ENCODE data around the gene VCL. TPM values are rescaled to one million over a fixed set of nuclear protein-coding genes. Genes with fewer than 3 reads are reported as not detected.

VCL gene
- total RNA-seq, result 100 to 1,000 TPM; 346 to 348 TPM

- Histone ChIP-seq H3K4me1 (ENCODE audit: control insufficient read depth in 1 of 2, low read depth in 2 of 2) (peaks cover 8 to 38% of the 10 kb centered on the region in 2 donors), H3K27me3 (replicated peaks; ENCODE audit: insufficient read depth) (no peaks in the 10 kb centered on the region), H3K36me3 (no peaks in the 10 kb centered on the region), H3K4me3 (peak within 1 kb of the TSS; percentile 93), H3K9me3 (no peaks in the 10 kb centered on the region), H3K27ac (peak within 1 kb of the TSS; percentile 95 to 97)
- DNase-seq (ENCODE audit: low spot score) (peak; percentile 91), ATAC-seq (ENCODE audit: insufficient number of reproducible peaks, low FRiP score, low read depth) (peak; percentile 80)
- TF ChIP-seq CTCF (IDR thresholded peaks at IDR 0.05), result no peak
These were observed at the start of gene VCL for GRCh38 chr10:73997787-73998622. TSS of gene VCL (plus strand) at chr10:73998116. CDS start at chr10:73998208, 92 bp downstream.

GRCh38 chr10:73948947-73949633 lies 48.8 kb upstream of the VCL start:
- no peak overlapping the region for H3K27ac ChIP-seq
- no peak for DNase-seq (ENCODE audit: low spot score)
- peaks cover 3 to 10% of the 10 kb centered on the region in 2 donors for H3K4me1 ChIP-seq (ENCODE audit: control insufficient read depth in 1 of 2, low read depth in 2 of 2)
- H3K9me3 ChIP-seq, result no peaks in the 10 kb centered on the region
- no peak for TF ChIP-seq CTCF (IDR thresholded peaks at IDR 0.05)
- H3K27me3 ChIP-seq (replicated peaks; ENCODE audit: insufficient read depth), result no peaks in the 10 kb centered on the region
- no peak for ATAC-seq (ENCODE audit: insufficient number of reproducible peaks, low FRiP score, low read depth)
- no peaks in the 10 kb centered on the region for H3K36me3 ChIP-seq
- H3K4me3 ChIP-seq, result no peak overlapping the region

- H3K36me3 ChIP-seq, result no peaks in the 10 kb centered on the region
- H3K4me1 ChIP-seq (ENCODE audit: control insufficient read depth in 1 of 2, low read depth in 2 of 2), result peaks cover 3 to 10% of the 10 kb centered on the region in 2 donors
- no peak overlapping the region for H3K27ac ChIP-seq
- no peak for TF ChIP-seq CTCF (IDR thresholded peaks at IDR 0.05)
- no peaks in the 10 kb centered on the region for H3K9me3 ChIP-seq
- no peak for ATAC-seq (ENCODE audit: insufficient number of reproducible peaks, low FRiP score, low read depth)
- no peak for DNase-seq (ENCODE audit: low spot score)
- no peaks in the 10 kb centered on the region for H3K27me3 ChIP-seq (replicated peaks; ENCODE audit: insufficient read depth)
- H3K4me3 ChIP-seq, result no peak overlapping the region
These were observed 47.6 kb upstream of the VCL start for GRCh38 chr10:73950155-73950948.

- no peak for DNase-seq (ENCODE audit: low spot score)
- Histone ChIP-seq H3K36me3 (no peaks in the 10 kb centered on the region), H3K27ac (no peak overlapping the region), H3K4me3 (no peak overlapping the region), H3K4me1 (ENCODE audit: control insufficient read depth in 1 of 2, low read depth in 2 of 2) (peaks cover 10 to 27% of the 10 kb centered on the region in 2 donors), H3K27me3 (replicated peaks; ENCODE audit: insufficient read depth) (no peaks in the 10 kb centered on the region), H3K9me3 (no peaks in the 10 kb centered on the region)
- no peak for ATAC-seq (ENCODE audit: insufficient number of reproducible peaks, low FRiP score, low read depth)
- TF ChIP-seq CTCF (IDR thresholded peaks at IDR 0.05), result no peak
These were observed 44.3 kb upstream of the VCL start for GRCh38 chr10:73953665-73954064.

GRCh38 chr10:73954737-73955136 lies 43.2 kb upstream of the VCL start:
- H3K4me3 ChIP-seq, result no peak overlapping the region
- TF ChIP-seq CTCF (IDR thresholded peaks at IDR 0.05), result no peak
- H3K27ac ChIP-seq, result no peak overlapping the region
- peaks cover 10 to 27% of the 10 kb centered on the region in 2 donors for H3K4me1 ChIP-seq (ENCODE audit: control insufficient read depth in 1 of 2, low read depth in 2 of 2)
- no peaks in the 10 kb centered on the region for H3K27me3 ChIP-seq (replicated peaks; ENCODE audit: insufficient read depth)
- DNase-seq (ENCODE audit: low spot score) (no peak), ATAC-seq (ENCODE audit: insufficient number of reproducible peaks, low FRiP score, low read depth) (no peak)
- no peaks in the 10 kb centered on the region for H3K36me3 ChIP-seq
- no peaks in the 10 kb centered on the region for H3K9me3 ChIP-seq
